Keratinocyte (primary cell): ENCODE data around the gene FAM135A. TPM values are rescaled to one million over a fixed set of nuclear protein-coding genes. Genes with fewer than 3 reads are reported as not detected.

ENCODE experiments used
- DNase-seq: peaks from one replicate; pipeline ENCODE4 v3.0.0-alpha.2; 2011; ENCODE audit warnings: low read depth, missing footprints, low spot score
- FAIRE-seq: peaks from 2 replicates; lab custom pipeline; 2011; peaks lifted over from hg19 to GRCh38; lab: Jason Lieb, UNC
- H2AFZ ChIP-seq: 2 replicates; pipeline ENCODE4 v1.6.0; 2012; ENCODE audit warnings: low read length, control low read depth, inconsistent platforms; ENCODE audit not compliant: control insufficient read depth
- H3K27ac ChIP-seq: 2 replicates; pipeline ENCODE4 v1.5.1; 2011; ENCODE audit warnings: low read length; ENCODE audit not compliant: control insufficient read depth, insufficient read depth
- H3K27me3 ChIP-seq: 3 replicates; pipeline ENCODE4 v1.6.0; 2011; ENCODE audit warnings: low read length; ENCODE audit not compliant: control insufficient read depth, insufficient read depth; ENCODE audit errors: extremely low read depth
- H3K36me3 ChIP-seq, 2 experiments: 2 replicates in 1 of 2; 3 replicates in 1 of 2; pipeline ENCODE4 v1.5.1; 2011; ENCODE audit warnings: low read length in 2 of 2, mild to moderate bottlenecking in 1 of 2; ENCODE audit not compliant: control insufficient read depth in 2 of 2, insufficient read depth in 2 of 2; ENCODE audit errors: extremely low read depth in 1 of 2
- H3K4me1 ChIP-seq: 3 replicates; pipeline ENCODE4 v1.5.1; 2011; ENCODE audit warnings: low read length; ENCODE audit not compliant: control insufficient read depth, insufficient read depth; ENCODE audit errors: extremely low read depth
- H3K4me2 ChIP-seq: 3 replicates; pipeline ENCODE4 v1.6.0; 2011; ENCODE audit warnings: low read depth, low read length; ENCODE audit not compliant: control insufficient read depth, insufficient read depth; ENCODE audit errors: extremely low read depth
- H3K4me3 ChIP-seq, 3 experiments: fragments of 200-600 bp in 1 of 3; sonication (generic) in 1 of 3; 2 replicates in 2 of 3; 3 replicates in 1 of 3; pipeline ENCODE4 v1.5.1; 2011 to 2016; ENCODE audit warnings: low read length in 3 of 3, mild to moderate bottlenecking in 3 of 3, control low read depth in 2 of 3, inconsistent platforms in 1 of 3, low read depth in 1 of 3, mixed read lengths in 1 of 3, mixed run types in 1 of 3, moderate library complexity in 1 of 3; ENCODE audit not compliant: control insufficient read depth in 2 of 3, insufficient read depth in 2 of 3; ENCODE audit errors: extremely low read depth in 1 of 3
- H3K79me2 ChIP-seq: 2 replicates; pipeline ENCODE4 v1.6.0; 2012; ENCODE audit warnings: low read length; ENCODE audit not compliant: control insufficient read depth, insufficient read depth
- H3K9ac ChIP-seq: 3 replicates; pipeline ENCODE4 v1.6.0; 2011; ENCODE audit warnings: low read length; ENCODE audit not compliant: control insufficient read depth, insufficient read depth; ENCODE audit errors: extremely low read depth
- H3K9me1 ChIP-seq: 3 replicates; pipeline ENCODE4 v1.6.0; 2011; ENCODE audit warnings: low read length; ENCODE audit not compliant: control insufficient read depth, insufficient read depth; ENCODE audit errors: extremely low read depth
- H3K9me3 ChIP-seq: 2 replicates; pipeline ENCODE4 v1.5.1; 2012; ENCODE audit warnings: low read depth, low read length; ENCODE audit not compliant: control insufficient read depth
- H4K20me1 ChIP-seq: 3 replicates; pipeline ENCODE4 v1.6.0; 2011; ENCODE audit warnings: low read length; ENCODE audit not compliant: control insufficient read depth, insufficient read depth; ENCODE audit errors: extremely low read depth
- EZH2 ChIP-seq: IDR thresholded peaks from one replicate; pipeline ENCODE4 v1.6.1; 2012; ENCODE audit warnings: inconsistent platforms, mild to moderate bottlenecking, low read length, moderate library complexity
- dilution Hi-C: fragments of 300-500 bp; cut with MboI; formaldehyde crosslinking; loops from one replicate; pipeline ENCODE4 v1.7.0; 2020; ENCODE audit warnings: low sequenced_read_pairs; ENCODE audit not compliant: extremely low pct_ligation_motif_present
- polyA plus RNA-seq, 5 experiments: library from polyadenylated mRNA; depleted of rRNA in 3 of 5; stranded (reverse) in 3 of 5; stranded (forward) in 1 of 5; unstranded in 1 of 5; fragments of >200 nt; gene quantifications; 1 replicate in 1 of 5; 2 replicates in 3 of 5; 3 replicates in 1 of 5; pipeline versions ENCODE4 v1.2.1 to v1.2.3, GENCODE V29; 2011 to 2012; ENCODE audit warnings: missing spikeins in 2 of 5, low read depth in 1 of 5, low replicate concordance in 1 of 5
- TF ChIP-seq, protein P1 (sequence below), 3 experiments: IDR thresholded peaks in 1 of 3; conservative IDR thresholded peaks in 1 of 3; optimal IDR thresholded peaks in 1 of 3; 2 replicates in 2 of 3; 3 replicates in 1 of 3; pipeline versions ENCODE3 to v1.5.1; 2011; ENCODE audit warnings: low read length in 3 of 3, mild to moderate bottlenecking in 3 of 3, moderate library complexity in 2 of 3, control low read depth in 1 of 3, inconsistent platforms in 1 of 3; ENCODE audit not compliant: insufficient read depth in 2 of 3; ENCODE audit errors: extremely low read depth in 1 of 3

FAM135A gene
- polyA plus RNA-seq, 1 donor (not counting 4 experiments of a cell fraction or from before 2014, with no cell fraction given): 21.3 TPM

DNA sequence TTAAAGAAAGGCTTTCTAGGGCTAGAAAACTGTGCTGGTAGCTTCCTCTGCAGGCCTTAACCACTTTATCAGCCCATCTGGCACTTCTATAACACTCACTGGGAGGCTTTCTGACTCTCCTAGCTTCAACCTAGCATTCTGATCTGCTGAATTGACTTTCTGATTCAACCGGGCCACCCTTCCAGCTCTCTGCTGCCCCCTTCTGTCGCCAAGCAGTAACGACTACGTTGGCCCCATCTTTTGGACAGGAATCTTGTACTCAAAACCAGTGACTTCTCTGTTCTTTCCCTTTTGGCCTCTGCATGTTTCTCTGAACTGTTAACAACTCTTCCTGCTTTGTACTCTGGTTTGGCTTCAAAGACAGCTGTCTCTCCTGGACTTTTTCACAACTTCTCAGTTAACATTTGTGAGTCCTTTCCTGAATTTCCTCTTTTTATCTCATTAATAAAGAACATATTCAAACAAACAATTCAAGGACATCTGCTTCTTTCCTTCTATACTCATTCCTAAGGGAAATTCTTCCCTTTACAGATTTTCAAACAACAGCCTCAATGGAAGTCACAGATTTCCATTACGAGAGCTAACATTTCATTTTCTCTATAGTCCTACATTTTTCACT is 43.9 kb upstream of the FAM135A start:
- DNase-seq: peak; percentile 19
- Histone ChIP-seq H2AFZ (no peak overlapping the region), H3K4me3 (no peak overlapping the region), H4K20me1 (no peaks in the 10 kb centered on the region), H3K36me3 (no peaks in the 10 kb centered on the region), H3K27ac (no peak overlapping the region), H3K9me3 (no peaks in the 10 kb centered on the region), H3K27me3 (peaks cover 46% of the 10 kb centered on the region), H3K9me1 (no peaks in the 10 kb centered on the region), H3K79me2 (no peaks in the 10 kb centered on the region), H3K9ac (no peak overlapping the region), H3K4me1 (peaks cover 2% of the 10 kb centered on the region), H3K4me2 (no peak overlapping the region)
- TF ChIP-seq, protein P1, sequence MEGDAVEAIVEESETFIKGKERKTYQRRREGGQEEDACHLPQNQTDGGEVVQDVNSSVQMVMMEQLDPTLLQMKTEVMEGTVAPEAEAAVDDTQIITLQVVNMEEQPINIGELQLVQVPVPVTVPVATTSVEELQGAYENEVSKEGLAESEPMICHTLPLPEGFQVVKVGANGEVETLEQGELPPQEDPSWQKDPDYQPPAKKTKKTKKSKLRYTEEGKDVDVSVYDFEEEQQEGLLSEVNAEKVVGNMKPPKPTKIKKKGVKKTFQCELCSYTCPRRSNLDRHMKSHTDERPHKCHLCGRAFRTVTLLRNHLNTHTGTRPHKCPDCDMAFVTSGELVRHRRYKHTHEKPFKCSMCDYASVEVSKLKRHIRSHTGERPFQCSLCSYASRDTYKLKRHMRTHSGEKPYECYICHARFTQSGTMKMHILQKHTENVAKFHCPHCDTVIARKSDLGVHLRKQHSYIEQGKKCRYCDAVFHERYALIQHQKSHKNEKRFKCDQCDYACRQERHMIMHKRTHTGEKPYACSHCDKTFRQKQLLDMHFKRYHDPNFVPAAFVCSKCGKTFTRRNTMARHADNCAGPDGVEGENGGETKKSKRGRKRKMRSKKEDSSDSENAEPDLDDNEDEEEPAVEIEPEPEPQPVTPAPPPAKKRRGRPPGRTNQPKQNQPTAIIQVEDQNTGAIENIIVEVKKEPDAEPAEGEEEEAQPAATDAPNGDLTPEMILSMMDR (optimal IDR thresholded peaks at IDR 0.05 in 1 of 3, IDR thresholded peaks at IDR 0.05 in 1 of 3, conservative IDR thresholded peaks at IDR 0.05 in 1 of 3; ENCODE audit: extremely low read depth in 1 of 3, insufficient read depth in 2 of 3, low read length in 3 of 3): peak; percentile 90 to 97 (median 92)
- TF ChIP-seq EZH2: no peak
- dilution Hi-C loops: no loop called here
- peak; percentile 96 for FAIRE-seq

DNA sequence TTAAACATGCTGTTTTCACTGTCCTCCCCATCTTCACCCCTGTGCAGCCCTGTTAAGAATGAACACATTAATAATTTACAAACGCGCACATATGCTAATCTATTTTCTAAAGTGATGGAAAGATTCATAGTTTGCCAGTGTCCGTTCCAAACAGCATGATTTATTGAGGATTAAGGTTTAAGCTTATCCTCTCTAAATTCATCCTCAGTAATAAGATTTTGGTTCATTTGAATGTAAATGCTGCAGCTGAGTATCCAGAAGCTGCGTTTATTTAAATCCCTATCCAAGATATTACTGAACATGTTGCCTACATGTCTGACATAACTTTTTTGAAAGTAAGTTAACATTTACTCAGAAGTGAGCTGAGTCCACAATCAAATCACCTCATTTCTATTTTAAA is 42.8 kb upstream of the FAM135A start:
- Histone ChIP-seq H3K4me2 (no peak overlapping the region), H3K4me3 (no peak overlapping the region), H3K79me2 (no peaks in the 10 kb centered on the region), H3K9me1 (no peaks in the 10 kb centered on the region), H3K27me3 (peaks cover 36% of the 10 kb centered on the region), H3K36me3 (no peaks in the 10 kb centered on the region), H4K20me1 (no peaks in the 10 kb centered on the region), H3K9ac (no peak overlapping the region), H2AFZ (no peak overlapping the region), H3K27ac (no peak overlapping the region), H3K4me1 (peaks cover 12% of the 10 kb centered on the region), H3K9me3 (no peaks in the 10 kb centered on the region)
- FAIRE-seq: no peak
- dilution Hi-C loops: no loop called here
- no peak for DNase-seq
- no peak for TF ChIP-seq EZH2
- TF ChIP-seq, protein P1 (optimal IDR thresholded peaks at IDR 0.05 in 1 of 3, IDR thresholded peaks at IDR 0.05 in 1 of 3, conservative IDR thresholded peaks at IDR 0.05 in 1 of 3; ENCODE audit: extremely low read depth in 1 of 3, insufficient read depth in 2 of 3, low read length in 3 of 3): no peak
